GM12875 (cell line): ENCODE results near the gene ZNF358.

Experiments
- H3K4me3 ChIP-seq: one replicate; pipeline ENCODE4 v1.5.1; 2011; ENCODE audit warnings: low read depth, low read length, control low read depth
- CTCF ChIP-seq: IDR thresholded peaks from 2 replicates; pipeline ENCODE4 v1.5.1; 2011; ENCODE audit warnings: low read depth, mild to moderate bottlenecking, control low read depth, inconsistent platforms, low read length, moderate library complexity, borderline replicate concordance; ENCODE audit not compliant: insufficient read depth

Gene ZNF358

DNA sequence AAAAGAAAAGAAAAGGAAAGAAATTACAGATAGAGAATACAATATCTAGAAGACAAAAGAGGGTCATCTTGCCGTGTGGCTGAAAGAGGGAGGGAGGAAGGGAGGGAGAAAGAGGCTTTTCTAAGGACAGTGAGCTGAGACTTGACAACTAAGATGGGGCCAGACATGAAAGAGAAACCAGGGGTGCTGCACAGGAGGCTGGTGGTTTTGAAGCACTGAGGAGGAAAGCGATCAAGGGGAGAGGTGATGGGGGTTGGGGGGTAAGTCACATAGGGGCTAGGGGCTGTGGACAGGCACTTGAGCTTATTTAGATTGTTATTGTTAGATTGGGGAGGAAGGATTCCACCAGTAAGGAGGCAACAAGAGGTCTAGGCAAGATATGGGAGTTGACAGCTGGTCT is 36.9 kb downstream of the ZNF358 start:
- TF ChIP-seq CTCF = no peak
- no peak overlapping the region for H3K4me3 ChIP-seq

- TF ChIP-seq CTCF = no peak
- no peak overlapping the region for H3K4me3 ChIP-seq
These were observed 38.7 kb downstream of the ZNF358 start for GRCh38 chr19:7554565-7554964.

- no peak overlapping the region for H3K4me3 ChIP-seq
- TF ChIP-seq CTCF = no peak
These were observed 39.3 kb downstream of the ZNF358 start for GRCh38 chr19:7554990-7555864.

DNA sequence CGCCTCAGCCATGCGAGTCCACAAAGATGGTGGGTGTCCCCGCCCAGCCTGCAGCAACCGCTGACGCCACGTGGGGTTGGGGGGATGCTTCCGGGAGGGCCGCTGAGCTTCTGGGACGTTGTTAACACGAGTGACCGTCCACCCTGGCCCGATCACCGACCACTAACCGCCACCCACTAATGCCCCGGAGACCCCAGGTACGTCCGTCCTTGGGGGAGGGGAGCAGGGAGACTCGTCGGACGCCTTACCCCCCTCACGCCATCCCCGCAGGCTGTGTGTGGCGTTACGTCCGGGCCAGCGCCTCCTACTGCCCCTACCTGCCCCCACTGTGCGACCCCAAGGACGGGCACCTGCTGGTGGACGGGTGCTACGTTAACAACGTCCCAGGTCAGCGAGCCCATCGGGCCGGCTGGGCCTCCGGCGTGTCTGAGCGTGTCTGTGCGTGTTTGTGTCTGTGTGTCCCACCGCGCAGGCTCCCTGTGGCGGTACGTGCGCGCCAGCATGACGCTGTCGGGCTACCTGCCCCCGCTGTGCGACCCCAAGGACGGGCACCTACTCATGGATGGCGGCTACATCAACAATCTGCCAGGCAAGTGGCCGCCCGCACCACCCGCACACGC is 40.9 kb downstream of the ZNF358 start:
- H3K4me3 ChIP-seq = no peak overlapping the region
- no peak for TF ChIP-seq CTCF

GRCh38 chr19:7558667-7559066 is 42.8 kb downstream of the ZNF358 start:
- H3K4me3 ChIP-seq = no peak overlapping the region

DNA sequence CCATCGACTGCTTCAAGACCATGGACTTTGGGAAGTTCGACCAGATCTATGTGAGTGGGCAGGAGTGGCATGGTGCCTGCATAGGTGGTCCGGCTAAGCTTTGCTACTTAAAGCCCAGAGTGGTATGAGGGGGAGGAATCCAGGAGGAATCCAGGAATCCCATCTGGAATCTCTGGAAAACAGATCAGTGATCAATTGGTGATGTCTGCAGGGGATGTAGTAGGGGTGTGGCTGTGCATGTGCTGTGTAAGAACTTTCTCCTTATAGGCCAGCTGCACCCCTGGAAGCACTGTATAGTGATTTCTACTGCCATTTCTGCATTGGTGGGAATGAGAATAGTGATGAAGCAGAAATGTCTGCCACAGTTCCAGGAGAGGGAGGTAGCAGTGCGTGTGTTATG is 43.2 kb downstream of the ZNF358 start:
- no peak overlapping the region for H3K4me3 ChIP-seq
- TF ChIP-seq CTCF = no peak

More at GRCh38 chr19:7558667-7559066, 42.8 kb downstream of the ZNF358 start:
- no peak for TF ChIP-seq CTCF

DNA sequence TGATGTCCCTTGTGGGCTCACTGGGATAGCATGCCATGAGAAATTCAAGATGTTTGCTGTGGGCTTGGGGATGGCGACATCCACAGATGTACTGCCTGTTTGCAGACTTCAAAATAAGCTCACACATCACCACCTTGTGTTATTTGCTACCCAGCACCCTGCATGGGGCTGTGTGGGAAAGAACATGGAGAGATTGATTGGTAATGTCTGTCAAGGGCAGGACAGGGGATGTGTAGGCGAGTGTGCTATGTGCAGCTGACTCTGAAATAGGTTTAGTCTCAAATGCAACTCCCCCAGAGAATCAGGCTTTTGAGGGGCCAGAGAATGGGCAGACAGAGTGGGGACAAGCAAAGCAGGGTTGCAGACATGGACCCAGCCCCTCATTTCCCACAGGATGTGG is 44.4 kb downstream of the ZNF358 start:
- H3K4me3 ChIP-seq = no peak overlapping the region
- no peak for TF ChIP-seq CTCF
